Neural crest cell (in vitro differentiated cells): ENCODE measurements around the gene TBC1D13. TPM values are rescaled to one million over a fixed set of nuclear protein-coding genes. Genes with fewer than 3 reads are reported as not detected.

ENCODE experiments used
- DNase-seq: peaks from one replicate; pipeline ENCODE4 v3.0.0; 2021; ENCODE audit warnings: low read depth, mixed read lengths, low spot score
- H3K27ac Mint-ChIP-seq: one replicate; pipeline ENCODE4 v1.8.0; 2021; ENCODE audit warnings: mild to moderate bottlenecking, mixed read lengths; ENCODE audit not compliant: unreplicated experiment
- H3K27me3 Mint-ChIP-seq: 2 replicates; pipeline ENCODE4 v1.8.0; 2021; ENCODE audit warnings: low read depth, mild to moderate bottlenecking, mixed read lengths
- H3K36me3 Mint-ChIP-seq: 2 replicates; pipeline ENCODE4 v1.8.0; 2021; ENCODE audit warnings: low read depth, mild to moderate bottlenecking, mixed read lengths
- H3K4me1 Mint-ChIP-seq: 2 replicates; pipeline ENCODE4 v1.8.0; 2021; ENCODE audit warnings: mixed read lengths
- H3K4me3 Mint-ChIP-seq: one replicate; pipeline ENCODE4 v1.8.0; 2021; ENCODE audit warnings: mild to moderate bottlenecking, mixed read lengths
- H3K9me3 Mint-ChIP-seq: 2 replicates; pipeline ENCODE4 v1.8.0; 2021; ENCODE audit warnings: mixed read lengths
- total RNA-seq: library from RNA; stranded (reverse); gene quantifications from 2 replicates; pipeline ENCODE4 v1.2.1, GENCODE V29; 2021
- TF ChIP-seq, protein P1 (sequence below): fragments of 200-600 bp; sonication (generic); conservative IDR thresholded peaks from 2 replicates; pipeline ENCODE4 v1.5.0; 2021; ENCODE audit warnings: antibody characterized with exemption, mild to moderate bottlenecking

The TBC1D13 gene
- total RNA-seq, 1 donor from 2014 or later: 32.3 TPM

DNA sequence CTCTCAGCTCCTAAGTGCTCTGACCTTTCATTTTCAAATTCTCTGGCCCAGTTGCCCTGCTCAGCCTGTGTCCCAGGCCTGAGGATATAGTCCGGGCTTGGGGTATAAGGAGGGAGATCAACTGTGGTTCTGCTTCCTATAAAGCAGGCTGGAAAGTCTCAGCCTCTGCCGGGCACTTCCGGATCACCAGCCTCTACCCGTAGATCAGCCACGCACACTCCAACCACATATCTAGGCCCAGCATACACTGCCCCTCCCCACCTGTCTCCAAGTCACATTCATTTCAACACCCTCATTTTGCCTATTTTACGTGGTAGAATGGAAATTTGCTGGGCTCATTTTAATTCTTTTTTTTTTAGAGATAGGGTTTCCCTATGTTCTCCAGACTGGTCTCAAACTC is 18.4 kb upstream of the TBC1D13 start:
- DNase-seq: no peak
- no peaks in the 10 kb centered on the region for H3K27me3 Mint-ChIP-seq
- H3K27ac Mint-ChIP-seq: no peak overlapping the region
- peaks cover 10% of the 10 kb centered on the region for H3K4me1 Mint-ChIP-seq
- no peaks in the 10 kb centered on the region for H3K36me3 Mint-ChIP-seq
- H3K4me3 Mint-ChIP-seq: peak overlapping the region; percentile 15
- no peaks in the 10 kb centered on the region for H3K9me3 Mint-ChIP-seq
- TF ChIP-seq, protein P1, sequence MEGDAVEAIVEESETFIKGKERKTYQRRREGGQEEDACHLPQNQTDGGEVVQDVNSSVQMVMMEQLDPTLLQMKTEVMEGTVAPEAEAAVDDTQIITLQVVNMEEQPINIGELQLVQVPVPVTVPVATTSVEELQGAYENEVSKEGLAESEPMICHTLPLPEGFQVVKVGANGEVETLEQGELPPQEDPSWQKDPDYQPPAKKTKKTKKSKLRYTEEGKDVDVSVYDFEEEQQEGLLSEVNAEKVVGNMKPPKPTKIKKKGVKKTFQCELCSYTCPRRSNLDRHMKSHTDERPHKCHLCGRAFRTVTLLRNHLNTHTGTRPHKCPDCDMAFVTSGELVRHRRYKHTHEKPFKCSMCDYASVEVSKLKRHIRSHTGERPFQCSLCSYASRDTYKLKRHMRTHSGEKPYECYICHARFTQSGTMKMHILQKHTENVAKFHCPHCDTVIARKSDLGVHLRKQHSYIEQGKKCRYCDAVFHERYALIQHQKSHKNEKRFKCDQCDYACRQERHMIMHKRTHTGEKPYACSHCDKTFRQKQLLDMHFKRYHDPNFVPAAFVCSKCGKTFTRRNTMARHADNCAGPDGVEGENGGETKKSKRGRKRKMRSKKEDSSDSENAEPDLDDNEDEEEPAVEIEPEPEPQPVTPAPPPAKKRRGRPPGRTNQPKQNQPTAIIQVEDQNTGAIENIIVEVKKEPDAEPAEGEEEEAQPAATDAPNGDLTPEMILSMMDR: no peak

DNA sequence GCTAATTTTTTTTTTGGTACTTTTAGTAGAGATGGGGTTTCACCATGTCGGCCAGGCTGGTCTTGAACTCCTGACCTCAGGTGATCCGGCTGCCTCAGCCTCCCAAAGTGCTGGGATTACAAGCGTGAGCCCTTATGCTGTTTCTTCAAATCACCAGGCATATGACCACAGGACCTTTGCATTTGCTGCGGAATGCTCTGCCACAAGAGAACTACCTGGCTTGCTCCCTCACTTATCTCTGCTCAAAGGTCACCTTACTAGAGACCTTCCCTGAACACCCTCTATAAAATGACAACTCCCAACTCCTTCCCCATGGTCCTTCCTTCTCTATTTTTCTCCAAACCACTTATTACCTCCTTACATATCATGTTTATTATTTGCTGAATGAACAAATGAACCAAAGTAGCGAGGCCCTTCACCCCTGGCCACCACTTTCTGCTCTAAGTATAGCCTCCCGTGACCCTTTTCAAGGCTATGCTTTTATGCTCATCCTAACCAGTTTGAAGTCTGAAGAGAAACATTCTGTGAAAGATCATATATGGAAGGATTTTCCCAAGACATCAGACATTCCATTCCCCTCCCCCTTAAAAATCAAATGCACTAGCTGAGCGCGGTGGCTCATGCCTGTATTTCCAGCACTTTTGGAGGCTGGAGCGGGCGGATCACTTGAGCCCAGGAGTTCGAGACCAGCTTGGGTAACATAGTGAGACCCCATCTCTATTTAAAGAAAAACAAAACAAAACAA is 16.6 kb upstream of the TBC1D13 start:
- DNase-seq: no peak
- H3K27me3 Mint-ChIP-seq: no peaks in the 10 kb centered on the region

DNA sequence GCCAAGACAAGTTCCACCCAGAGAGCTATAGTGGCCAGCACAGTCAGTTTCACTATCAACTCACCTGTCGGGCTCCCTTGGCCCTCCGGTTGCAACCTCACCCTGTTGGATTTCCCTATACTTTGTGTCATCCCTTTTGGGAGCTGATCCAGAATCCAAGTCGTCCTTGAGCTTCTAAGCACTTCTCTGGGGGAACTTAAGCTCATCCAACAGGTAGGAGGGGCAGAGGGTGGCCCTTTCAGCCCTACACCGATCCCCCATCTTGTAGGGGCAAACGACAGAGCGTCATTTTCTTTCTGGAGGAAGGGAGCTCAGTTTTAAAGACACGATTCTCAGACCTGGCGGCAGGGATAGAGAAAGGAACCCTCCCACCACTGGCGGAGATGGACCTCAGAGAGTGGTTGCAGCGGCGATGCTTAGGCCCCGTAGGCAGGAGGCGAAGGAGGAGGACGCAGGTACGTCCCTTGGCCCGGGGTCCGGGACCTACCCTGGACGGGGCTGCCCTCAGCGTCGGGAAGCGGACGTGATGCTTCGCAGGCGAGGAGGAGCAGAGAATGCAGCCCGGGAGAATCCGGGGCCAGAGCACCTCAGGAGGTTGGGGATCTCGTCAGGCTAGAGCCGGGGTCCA is 15.8 kb upstream of the TBC1D13 start:
- Mint-ChIP-seq H3K4me3 (peak overlapping the region; percentile 92), H3K9me3 (no peaks in the 10 kb centered on the region), H3K27me3 (no peaks in the 10 kb centered on the region), H3K27ac (peak overlapping the region; percentile 87), H3K36me3 (no peaks in the 10 kb centered on the region), H3K4me1 (peaks cover 10% of the 10 kb centered on the region)
- TF ChIP-seq, protein P1: no peak
- peak; percentile 14 for DNase-seq

More for the DNA sequence above, 16.6 kb upstream of the TBC1D13 start:
- Mint-ChIP-seq H3K4me3 (peak overlapping the region; percentile 92), H3K4me1 (peaks cover 10% of the 10 kb centered on the region), H3K27ac (no peak overlapping the region), H3K9me3 (no peaks in the 10 kb centered on the region), H3K36me3 (no peaks in the 10 kb centered on the region)
- TF ChIP-seq, protein P1: no peak

GRCh38 chr9:128771745-128772519 is 15.1 kb upstream of the TBC1D13 start, which contains the start of gene ZER1:
Gene ZER1 (minus strand): TSS chr9:128771927. CDS start chr9:128755565, 16,362 bp downstream.
- H3K36me3 Mint-ChIP-seq: no peaks in the 10 kb centered on the region
- peak within 1 kb of the TSS; percentile 87 for H3K27ac Mint-ChIP-seq
- H3K27me3 Mint-ChIP-seq: no peaks in the 10 kb centered on the region
- H3K4me3 Mint-ChIP-seq: peak within 1 kb of the TSS; percentile 92
- peak; percentile 87 for DNase-seq
- TF ChIP-seq, protein P1: no peak
- peaks cover 10% of the 10 kb centered on the region for H3K4me1 Mint-ChIP-seq
- no peaks in the 10 kb centered on the region for H3K9me3 Mint-ChIP-seq

DNA sequence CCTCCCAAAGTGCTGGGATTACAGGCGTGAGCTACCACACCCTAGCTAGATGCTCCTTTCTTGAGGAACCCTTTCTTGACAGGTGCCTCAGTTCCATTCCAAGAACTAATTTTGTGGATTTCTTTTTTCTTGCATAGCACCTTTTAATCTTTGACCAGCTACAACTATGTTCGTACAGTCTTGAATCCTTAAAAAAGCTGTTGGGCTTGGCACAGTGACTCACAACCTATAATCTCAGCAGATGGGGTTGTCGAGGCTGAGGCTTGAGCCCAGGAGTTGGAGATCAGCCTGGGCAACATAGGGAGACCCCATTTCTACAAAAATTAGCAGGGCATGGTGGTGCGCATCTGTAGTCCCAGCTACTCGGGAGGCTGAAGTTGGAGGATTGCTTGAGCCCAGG is 14.0 kb upstream of the TBC1D13 start:
- no peak for DNase-seq
- TF ChIP-seq, protein P1: no peak
- Mint-ChIP-seq H3K27ac (no peak overlapping the region), H3K4me3 (peak overlapping the region; percentile 92), H3K9me3 (no peaks in the 10 kb centered on the region), H3K36me3 (no peaks in the 10 kb centered on the region), H3K4me1 (peaks cover 10% of the 10 kb centered on the region), H3K27me3 (no peaks in the 10 kb centered on the region)
